ENCODE results near the gene MBD2.
"Not testable (repeated sequence)": the region's sequence is repeated elsewhere in the genome, so short reads cannot be mapped to it uniquely, and the experiment has no call there.

Gene MBD2

DNA sequence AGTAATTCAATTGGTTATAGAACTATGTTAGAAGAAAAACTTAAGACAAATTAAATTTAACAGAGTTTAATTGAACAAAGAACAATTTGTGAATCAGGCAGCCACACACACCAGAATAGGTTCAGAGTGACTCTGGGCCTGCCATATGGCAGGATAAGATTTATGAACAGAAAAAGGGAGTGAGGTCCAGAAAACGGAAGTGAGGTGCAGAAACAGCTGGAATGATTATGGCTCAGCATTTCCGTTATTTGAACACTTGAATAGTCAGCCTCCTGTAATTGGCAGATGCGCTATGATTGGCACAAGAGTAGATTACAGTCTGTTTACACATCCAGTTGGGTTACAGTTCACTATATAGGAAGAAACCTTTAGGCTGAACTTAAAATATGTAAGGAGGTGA, 99.0 kb downstream of the MBD2 start (continued):
- TF ChIP-seq, protein P1, sequence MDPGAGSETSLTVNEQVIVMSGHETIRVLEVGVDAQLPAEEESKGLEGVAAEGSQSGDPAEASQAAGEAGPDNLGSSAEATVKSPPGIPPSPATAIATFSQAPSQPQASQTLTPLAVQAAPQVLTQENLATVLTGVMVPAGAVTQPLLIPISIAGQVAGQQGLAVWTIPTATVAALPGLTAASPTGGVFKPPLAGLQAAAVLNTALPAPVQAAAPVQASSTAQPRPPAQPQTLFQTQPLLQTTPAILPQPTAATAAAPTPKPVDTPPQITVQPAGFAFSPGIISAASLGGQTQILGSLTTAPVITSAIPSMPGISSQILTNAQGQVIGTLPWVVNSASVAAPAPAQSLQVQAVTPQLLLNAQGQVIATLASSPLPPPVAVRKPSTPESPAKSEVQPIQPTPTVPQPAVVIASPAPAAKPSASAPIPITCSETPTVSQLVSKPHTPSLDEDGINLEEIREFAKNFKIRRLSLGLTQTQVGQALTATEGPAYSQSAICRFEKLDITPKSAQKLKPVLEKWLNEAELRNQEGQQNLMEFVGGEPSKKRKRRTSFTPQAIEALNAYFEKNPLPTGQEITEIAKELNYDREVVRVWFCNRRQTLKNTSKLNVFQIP (CRISPR knock-in tag; IDR thresholded peaks at IDR 0.05; ENCODE audit: borderline replicate concordance, low read depth): no peak
- TF ChIP-seq, protein P2, sequence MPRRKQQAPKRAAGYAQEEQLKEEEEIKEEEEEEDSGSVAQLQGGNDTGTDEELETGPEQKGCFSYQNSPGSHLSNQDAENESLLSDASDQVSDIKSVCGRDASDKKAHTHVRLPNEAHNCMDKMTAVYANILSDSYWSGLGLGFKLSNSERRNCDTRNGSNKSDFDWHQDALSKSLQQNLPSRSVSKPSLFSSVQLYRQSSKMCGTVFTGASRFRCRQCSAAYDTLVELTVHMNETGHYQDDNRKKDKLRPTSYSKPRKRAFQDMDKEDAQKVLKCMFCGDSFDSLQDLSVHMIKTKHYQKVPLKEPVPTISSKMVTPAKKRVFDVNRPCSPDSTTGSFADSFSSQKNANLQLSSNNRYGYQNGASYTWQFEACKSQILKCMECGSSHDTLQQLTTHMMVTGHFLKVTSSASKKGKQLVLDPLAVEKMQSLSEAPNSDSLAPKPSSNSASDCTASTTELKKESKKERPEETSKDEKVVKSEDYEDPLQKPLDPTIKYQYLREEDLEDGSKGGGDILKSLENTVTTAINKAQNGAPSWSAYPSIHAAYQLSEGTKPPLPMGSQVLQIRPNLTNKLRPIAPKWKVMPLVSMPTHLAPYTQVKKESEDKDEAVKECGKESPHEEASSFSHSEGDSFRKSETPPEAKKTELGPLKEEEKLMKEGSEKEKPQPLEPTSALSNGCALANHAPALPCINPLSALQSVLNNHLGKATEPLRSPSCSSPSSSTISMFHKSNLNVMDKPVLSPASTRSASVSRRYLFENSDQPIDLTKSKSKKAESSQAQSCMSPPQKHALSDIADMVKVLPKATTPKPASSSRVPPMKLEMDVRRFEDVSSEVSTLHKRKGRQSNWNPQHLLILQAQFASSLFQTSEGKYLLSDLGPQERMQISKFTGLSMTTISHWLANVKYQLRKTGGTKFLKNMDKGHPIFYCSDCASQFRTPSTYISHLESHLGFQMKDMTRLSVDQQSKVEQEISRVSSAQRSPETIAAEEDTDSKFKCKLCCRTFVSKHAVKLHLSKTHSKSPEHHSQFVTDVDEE (CRISPR knock-in tag; IDR thresholded peaks at IDR 0.05): no peak
- TF ChIP-seq, protein P3, sequence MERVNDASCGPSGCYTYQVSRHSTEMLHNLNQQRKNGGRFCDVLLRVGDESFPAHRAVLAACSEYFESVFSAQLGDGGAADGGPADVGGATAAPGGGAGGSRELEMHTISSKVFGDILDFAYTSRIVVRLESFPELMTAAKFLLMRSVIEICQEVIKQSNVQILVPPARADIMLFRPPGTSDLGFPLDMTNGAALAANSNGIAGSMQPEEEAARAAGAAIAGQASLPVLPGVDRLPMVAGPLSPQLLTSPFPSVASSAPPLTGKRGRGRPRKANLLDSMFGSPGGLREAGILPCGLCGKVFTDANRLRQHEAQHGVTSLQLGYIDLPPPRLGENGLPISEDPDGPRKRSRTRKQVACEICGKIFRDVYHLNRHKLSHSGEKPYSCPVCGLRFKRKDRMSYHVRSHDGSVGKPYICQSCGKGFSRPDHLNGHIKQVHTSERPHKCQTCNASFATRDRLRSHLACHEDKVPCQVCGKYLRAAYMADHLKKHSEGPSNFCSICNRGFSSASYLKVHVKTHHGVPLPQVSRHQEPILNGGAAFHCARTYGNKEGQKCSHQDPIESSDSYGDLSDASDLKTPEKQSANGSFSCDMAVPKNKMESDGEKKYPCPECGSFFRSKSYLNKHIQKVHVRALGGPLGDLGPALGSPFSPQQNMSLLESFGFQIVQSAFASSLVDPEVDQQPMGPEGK (CRISPR knock-in tag; IDR thresholded peaks at IDR 0.05; ENCODE audit: borderline replicate concordance): no peak

DNA sequence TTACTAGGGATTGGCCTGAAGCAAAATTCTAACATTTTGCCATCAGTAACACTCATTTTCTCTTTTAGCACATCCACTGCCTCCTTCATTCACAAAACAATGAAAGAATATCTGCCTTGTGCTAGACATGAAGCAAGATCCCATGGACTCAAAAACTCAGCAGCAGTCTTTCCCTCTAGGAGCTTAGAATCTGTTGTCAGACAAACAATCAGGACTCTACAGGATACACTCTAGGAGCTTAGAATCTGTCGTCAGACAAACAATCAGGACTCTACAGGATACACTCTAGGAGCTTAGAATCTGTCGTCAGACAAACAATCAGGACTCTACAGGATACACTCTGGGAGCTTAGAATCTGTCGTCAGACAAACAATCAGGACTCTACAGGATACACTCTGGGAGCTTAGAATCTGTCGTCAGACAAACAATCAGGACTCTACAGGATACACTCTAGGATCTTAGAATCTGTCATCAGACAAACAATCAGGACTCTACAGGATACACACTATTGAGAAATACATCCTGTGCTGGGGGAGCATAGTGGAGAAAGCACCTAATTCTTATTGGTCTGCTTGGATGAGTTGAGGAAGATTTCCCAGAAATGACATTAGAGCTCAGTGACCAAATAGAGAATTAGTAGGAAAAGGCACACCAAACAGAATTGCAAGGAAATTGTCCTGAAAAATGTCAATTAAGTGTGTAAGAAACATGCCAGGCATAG, 100.6 kb downstream of the MBD2 start:
- ATAC-seq: not testable (repeated sequence)

DNA sequence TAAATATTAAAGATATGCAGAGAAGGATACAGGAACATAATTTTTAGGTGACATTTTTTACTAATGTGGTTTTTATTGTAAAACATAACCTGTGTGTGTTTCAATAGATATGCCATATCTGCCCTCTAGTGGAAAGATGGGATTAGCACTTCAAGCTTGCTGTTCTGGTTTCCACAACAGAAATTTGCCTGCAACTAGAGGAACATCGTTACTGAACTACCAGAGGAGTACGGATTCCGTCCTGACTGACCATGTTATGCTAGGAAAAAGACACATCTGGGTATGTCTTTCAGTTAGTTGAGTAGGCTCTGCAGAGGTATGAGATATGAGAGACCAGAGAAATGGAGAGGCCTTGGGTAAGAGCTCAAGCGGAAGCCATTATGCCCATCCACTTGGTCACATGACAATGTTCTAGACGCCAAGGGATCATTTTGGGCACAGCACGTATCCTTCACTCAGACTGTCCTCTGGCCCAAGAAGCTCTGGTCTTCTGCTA, 104.9 kb downstream of the MBD2 start:
- peak; percentile 97 for ATAC-seq
- TF ChIP-seq, protein P1 (CRISPR knock-in tag; IDR thresholded peaks at IDR 0.05; ENCODE audit: borderline replicate concordance, low read depth): no peak
- TF ChIP-seq ZNF565 (CRISPR knock-in tag; conservative IDR thresholded peaks at IDR 0.05; ENCODE audit: low read depth): no peak
- TF ChIP-seq, protein P2 (CRISPR knock-in tag; IDR thresholded peaks at IDR 0.05): no peak
- no peak for TF ChIP-seq ZNF8 (CRISPR knock-in tag; IDR thresholded peaks at IDR 0.05)
- TF ChIP-seq ZC3H10 (CRISPR knock-in tag; IDR thresholded peaks at IDR 0.05): no peak
- no peak for TF ChIP-seq ZFP3 (CRISPR knock-in tag; IDR thresholded peaks at IDR 0.05)
- no peak for TF ChIP-seq ZFP30 (CRISPR knock-in tag; IDR thresholded peaks at IDR 0.05)
- no peak for TF ChIP-seq BACH2 (CRISPR knock-in tag; IDR thresholded peaks at IDR 0.05; ENCODE audit: borderline replicate concordance)
- TF ChIP-seq ESRRG (CRISPR knock-in tag; IDR thresholded peaks at IDR 0.05): no peak
- TF ChIP-seq ARNTL (CRISPR knock-in tag; IDR thresholded peaks at IDR 0.05; ENCODE audit: borderline replicate concordance, low read depth): no peak
- TF ChIP-seq SNAI2 (CRISPR knock-in tag; IDR thresholded peaks at IDR 0.05): no peak; the same call in 1 of the 2 replicates
- no peak for TF ChIP-seq OSR1 (CRISPR knock-in tag; IDR thresholded peaks at IDR 0.05)
- TF ChIP-seq GLIS3 (CRISPR knock-in tag; IDR thresholded peaks at IDR 0.05): no peak
- no peak for TF ChIP-seq PPARA (CRISPR knock-in tag; IDR thresholded peaks at IDR 0.05; ENCODE audit: borderline replicate concordance)
- TF ChIP-seq ISL1 (CRISPR knock-in tag; IDR thresholded peaks at IDR 0.05): no peak
- TF ChIP-seq, protein P3 (CRISPR knock-in tag; IDR thresholded peaks at IDR 0.05; ENCODE audit: borderline replicate concordance): no peak
- TF ChIP-seq, protein P4, sequence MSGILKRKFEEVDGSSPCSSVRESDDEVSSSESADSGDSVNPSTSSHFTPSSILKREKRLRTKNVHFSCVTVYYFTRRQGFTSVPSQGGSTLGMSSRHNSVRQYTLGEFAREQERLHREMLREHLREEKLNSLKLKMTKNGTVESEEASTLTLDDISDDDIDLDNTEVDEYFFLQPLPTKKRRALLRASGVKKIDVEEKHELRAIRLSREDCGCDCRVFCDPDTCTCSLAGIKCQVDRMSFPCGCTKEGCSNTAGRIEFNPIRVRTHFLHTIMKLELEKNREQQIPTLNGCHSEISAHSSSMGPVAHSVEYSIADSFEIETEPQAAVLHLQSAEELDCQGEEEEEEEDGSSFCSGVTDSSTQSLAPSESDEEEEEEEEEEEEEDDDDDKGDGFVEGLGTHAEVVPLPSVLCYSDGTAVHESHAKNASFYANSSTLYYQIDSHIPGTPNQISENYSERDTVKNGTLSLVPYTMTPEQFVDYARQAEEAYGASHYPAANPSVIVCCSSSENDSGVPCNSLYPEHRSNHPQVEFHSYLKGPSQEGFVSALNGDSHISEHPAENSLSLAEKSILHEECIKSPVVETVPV (CRISPR knock-in tag; IDR thresholded peaks at IDR 0.05): no peak
- no peak for TF ChIP-seq ZNF70 (CRISPR knock-in tag; IDR thresholded peaks at IDR 0.05)
- TF ChIP-seq, protein P5, sequence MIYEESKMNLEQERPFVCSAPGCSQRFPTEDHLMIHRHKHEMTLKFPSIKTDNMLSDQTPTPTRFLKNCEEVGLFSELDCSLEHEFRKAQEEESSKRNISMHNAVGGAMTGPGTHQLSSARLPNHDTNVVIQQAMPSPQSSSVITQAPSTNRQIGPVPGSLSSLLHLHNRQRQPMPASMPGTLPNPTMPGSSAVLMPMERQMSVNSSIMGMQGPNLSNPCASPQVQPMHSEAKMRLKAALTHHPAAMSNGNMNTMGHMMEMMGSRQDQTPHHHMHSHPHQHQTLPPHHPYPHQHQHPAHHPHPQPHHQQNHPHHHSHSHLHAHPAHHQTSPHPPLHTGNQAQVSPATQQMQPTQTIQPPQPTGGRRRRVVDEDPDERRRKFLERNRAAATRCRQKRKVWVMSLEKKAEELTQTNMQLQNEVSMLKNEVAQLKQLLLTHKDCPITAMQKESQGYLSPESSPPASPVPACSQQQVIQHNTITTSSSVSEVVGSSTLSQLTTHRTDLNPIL (CRISPR knock-in tag; IDR thresholded peaks at IDR 0.05; ENCODE audit: low read depth): no peak

All from SK-N-SH treated with all-trans-retinoic acid at 6 μM for 48 hours (cell line).